Activated T-helper 1 cell treated with anti-CD3 and anti-CD28 coated beads, Interleukin-2, amount 50 U/mL, for 16 hours (primary cell): Measurements from ENCODE around the gene BGLAP.
"Not testable (repeated sequence)": the region's sequence is repeated elsewhere in the genome, so short reads cannot be mapped to it uniquely, and the experiment has no call there.

Experiments used
- DNase-seq, 2 donors: peaks; one replicate each; pipeline ENCODE4 v3.0.0-alpha.2; 2020; ENCODE audit warnings: low read depth in 1 of 2, low spot score in 1 of 2

Gene BGLAP

GRCh38 chr1:156241926-156242325, at the start of gene BGLAP:
Gene BGLAP, plus strand, starts transcription at chr1:156242184. Its CDS starts 48 bp downstream, at chr1:156242232.
- no peak for DNase-seq

GRCh38 chr1:156193208-156193487, 48.8 kb upstream of the BGLAP start:
- no peak for DNase-seq

GRCh38 chr1:156193488-156194299, 48.3 kb upstream of the BGLAP start, which contains the start of gene SLC25A44:
Gene SLC25A44, plus strand, starts transcription at chr1:156194104. Its CDS starts 5,744 bp downstream, at chr1:156199848.
- peak; percentile 90 to 93 for DNase-seq

GRCh38 chr1:156194300-156194652, 47.7 kb upstream of the BGLAP start:
- no peak for DNase-seq

- no peak for DNase-seq
Measured at GRCh38 chr1:156195853-156196252, 46.1 kb upstream of the BGLAP start.

GRCh38 chr1:156196445-156196844, 45.5 kb upstream of the BGLAP start:
- no peak for DNase-seq

- no peak for DNase-seq
Measured at GRCh38 chr1:156198831-156199349, 43.1 kb upstream of the BGLAP start.

GRCh38 chr1:156200044-156200443, 41.9 kb upstream of the BGLAP start:
- DNase-seq, result no peak

GRCh38 chr1:156203331-156203730, 38.7 kb upstream of the BGLAP start:
- no peak for DNase-seq

GRCh38 chr1:156204686-156205085, 37.3 kb upstream of the BGLAP start:
- no peak for DNase-seq

- no peak for DNase-seq
Measured at GRCh38 chr1:156211243-156211642, 30.7 kb upstream of the BGLAP start.

- DNase-seq, result no peak
Measured at GRCh38 chr1:156212130-156212529, 29.9 kb upstream of the BGLAP start.

- DNase-seq, result peak; percentile 91 to 92
Measured at GRCh38 chr1:156212833-156213643, 28.9 kb upstream of the BGLAP start, which contains the start of gene PMF1. Gene PMF1, plus strand, starts transcription at chr1:156213007. Its CDS starts 9 bp downstream, at chr1:156213016.

- DNase-seq, result no peak
Measured at GRCh38 chr1:156213644-156213966, 28.4 kb upstream of the BGLAP start.

- DNase-seq, result no peak
Measured at GRCh38 chr1:156214024-156214748, 27.8 kb upstream of the BGLAP start.

GRCh38 chr1:156216361-156217086, 25.5 kb upstream of the BGLAP start:
- DNase-seq, result not testable (repeated sequence)

- no peak for DNase-seq
Measured at GRCh38 chr1:156217871-156218270, 24.1 kb upstream of the BGLAP start.

GRCh38 chr1:156220226-156220625, 21.8 kb upstream of the BGLAP start:
- no peak for DNase-seq

- no peak for DNase-seq
Measured at GRCh38 chr1:156221986-156222692, 19.8 kb upstream of the BGLAP start.

GRCh38 chr1:156225677-156226014, 16.3 kb upstream of the BGLAP start:
- no peak for DNase-seq
